HG03565 (cell line): ENCODE data around the gene TMEM174.

Source experiments
- ATAC-seq: cut with Tn5 transposase; IDR thresholded peaks from one replicate; pipeline ENCODE4 v1.9.1; 2021; ENCODE audit warnings: mild to moderate bottlenecking, moderate library complexity; ENCODE audit not compliant: unreplicated experiment

Gene TMEM174, protein sequence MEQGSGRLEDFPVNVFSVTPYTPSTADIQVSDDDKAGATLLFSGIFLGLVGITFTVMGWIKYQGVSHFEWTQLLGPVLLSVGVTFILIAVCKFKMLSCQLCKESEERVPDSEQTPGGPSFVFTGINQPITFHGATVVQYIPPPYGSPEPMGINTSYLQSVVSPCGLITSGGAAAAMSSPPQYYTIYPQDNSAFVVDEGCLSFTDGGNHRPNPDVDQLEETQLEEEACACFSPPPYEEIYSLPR

GRCh38 chr5:73172951-73173350, at the start of gene TMEM174:
Gene TMEM174, plus strand, starts transcription at chr5:73173193. Its CDS starts 51 bp downstream, at chr5:73173244.
- no peak for ATAC-seq

GRCh38 chr5:73125289-73125688, 47.7 kb upstream of the TMEM174 start:
- ATAC-seq, result no peak

DNA sequence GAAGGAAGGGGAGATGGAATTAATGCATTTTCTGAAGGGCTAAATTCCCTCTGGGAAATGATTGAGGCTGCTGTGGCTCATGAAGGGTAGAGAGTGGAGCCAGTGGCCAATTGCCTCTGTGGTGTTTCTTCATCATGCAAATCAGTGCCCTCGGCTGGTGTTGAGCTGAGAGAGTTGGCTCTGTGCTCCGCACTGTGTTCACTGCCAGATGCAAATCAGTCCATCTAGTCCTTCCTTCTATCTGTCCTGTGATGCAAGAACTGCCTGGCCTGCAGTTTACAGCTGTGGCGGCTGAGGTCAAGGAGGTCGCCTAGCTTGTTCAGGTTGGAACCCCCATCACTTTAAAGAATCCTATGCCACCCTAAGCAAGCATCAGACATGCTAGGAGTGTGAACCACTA, 46.6 kb upstream of the TMEM174 start:
- ATAC-seq, result no peak

GRCh38 chr5:73126957-73127356, 46.0 kb upstream of the TMEM174 start:
- no peak for ATAC-seq

- ATAC-seq, result no peak
Observed at GRCh38 chr5:73129143-73129542, 43.9 kb upstream of the TMEM174 start.

GRCh38 chr5:73130811-73131210, 42.2 kb upstream of the TMEM174 start:
- ATAC-seq, result no peak

DNA sequence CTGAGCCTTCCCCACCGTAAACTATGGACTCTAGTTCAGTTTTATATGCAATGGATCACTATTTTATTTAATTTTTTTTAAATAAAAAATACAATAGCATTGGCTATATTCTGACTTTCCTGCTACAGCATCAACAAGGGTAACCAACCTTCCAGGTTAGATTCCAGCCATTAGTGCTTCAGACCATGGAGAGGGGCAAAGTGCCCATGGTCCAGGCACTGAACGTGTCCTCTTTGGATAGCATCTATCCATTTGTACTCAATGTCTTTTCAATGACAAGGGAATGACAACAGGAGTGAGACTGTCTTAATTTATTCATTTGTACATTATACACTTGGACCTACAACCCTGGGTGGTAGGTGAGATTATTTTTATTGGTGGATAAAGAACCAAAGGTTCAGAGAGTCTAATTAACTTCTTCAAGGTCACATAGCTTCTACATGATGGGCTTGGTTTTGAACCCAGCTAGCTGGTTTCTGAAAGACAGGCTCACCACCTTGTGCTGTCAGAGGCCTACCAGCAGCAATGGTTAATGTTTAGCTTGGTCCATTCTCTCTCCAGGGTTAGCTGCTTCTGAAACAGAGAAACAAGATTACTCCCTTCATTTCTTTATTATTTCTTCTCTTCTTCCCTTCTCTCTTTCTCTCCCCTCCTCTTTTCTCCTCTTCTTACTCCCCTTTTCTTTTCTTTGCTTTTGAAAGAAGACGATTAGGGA, 41.1 kb upstream of the TMEM174 start:
- ATAC-seq, result no peak

- ATAC-seq, result no peak
Observed at GRCh38 chr5:73132759-73133158, 40.2 kb upstream of the TMEM174 start.

- ATAC-seq, result no peak
Observed at GRCh38 chr5:73135021-73135420, 38.0 kb upstream of the TMEM174 start.

DNA sequence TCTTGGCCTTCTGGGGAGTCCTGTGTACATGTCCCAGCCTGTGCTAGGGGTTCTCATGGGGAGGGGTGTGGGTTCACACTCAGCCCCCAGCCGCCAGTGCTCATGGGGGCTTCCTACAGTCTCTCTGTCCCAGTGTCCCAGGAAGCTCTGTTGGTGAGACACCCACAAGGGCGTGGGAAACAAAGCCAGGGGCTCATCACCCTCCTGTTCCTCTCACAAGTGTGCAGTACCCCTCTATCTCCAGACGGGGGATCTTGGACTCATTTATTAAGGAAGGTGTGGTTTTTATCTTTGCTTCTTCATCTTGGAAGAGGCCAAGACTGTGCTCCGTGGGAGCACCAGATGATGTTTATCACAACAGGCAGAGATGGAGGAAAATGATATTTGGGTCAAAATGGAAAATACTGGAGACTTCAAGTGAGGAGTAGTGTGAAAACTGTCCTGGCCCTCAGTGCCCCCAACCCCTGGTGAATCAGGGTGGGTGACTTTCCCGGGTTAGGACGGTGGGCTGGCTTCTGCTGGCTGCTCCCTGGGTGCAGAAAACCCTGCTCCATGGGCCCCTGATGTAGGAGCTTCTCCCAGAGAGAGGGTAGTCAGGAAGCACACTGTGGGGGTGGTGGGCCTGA, 37.5 kb upstream of the TMEM174 start:
- ATAC-seq, result no peak

DNA sequence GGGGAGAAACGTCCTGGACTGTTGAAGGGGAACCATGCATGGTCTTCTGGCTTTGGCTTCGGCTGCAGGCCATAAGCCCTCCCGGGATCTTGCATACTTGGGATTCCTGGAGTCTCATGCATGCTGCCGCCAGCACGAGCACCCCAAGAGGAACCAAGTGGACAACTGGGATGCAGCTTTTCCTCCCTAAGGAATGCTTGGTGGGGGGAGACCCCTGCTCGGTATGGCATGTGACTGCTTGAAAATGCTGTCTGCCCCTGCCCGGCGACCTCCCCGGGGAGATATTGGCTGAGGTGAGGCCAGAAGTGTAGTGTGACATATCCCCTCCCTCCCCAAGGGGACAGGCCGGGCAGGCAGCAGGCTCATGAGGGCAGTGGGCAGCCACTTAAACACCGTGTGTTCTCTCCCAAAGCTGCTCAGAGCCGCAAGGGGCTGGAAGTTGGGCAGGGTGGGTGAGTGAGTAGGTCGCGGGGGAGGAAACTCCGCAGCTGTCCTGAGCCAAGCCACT, 36.9 kb upstream of the TMEM174 start:
- ATAC-seq, result no peak

DNA sequence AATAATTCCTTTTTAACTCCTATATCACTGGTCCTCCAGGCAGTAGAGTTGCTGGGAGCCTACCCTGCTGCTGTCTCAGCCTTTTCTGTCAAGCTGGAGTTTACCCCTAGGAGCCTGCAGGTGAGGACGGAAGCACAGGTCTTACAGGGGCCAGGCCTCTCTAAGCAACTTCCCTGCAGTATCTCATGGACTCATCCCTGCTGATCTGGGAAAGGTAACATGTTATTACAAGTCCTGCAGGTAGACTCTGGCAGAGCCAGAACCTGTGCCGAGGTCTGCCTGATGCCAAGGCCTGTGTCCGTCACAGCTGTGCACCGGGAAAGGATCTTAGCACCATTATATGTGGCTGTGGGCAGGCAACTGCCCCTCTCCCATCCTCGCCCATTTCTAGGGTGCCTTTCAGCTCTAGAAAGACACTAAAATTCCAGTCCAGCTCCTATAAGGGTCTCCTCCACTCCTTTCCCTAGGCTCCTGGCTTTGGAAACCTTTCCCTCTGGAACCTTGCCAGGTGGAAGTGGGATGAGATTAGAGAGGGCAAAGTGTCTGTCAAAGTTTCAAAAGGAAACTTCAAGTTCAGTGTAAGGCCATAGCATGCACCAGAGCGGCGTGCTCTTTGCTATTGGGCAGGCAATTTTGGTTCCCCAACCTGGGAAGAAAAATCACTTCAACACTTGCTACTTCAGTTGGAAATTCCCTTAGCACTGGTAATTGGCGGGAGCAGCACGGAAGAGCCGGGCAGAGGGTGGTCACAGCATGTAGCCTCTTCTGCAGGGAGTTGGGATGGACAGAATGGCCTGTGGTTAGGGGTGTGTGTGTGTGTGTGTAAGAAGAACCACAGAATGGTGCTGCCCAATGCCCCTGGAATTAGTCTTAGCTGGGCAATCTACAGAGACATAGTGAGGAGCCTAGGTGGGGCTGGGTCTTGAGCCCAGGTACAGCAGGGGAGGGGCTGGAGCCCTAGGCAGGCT, 35.1 kb upstream of the TMEM174 start:
- no peak for ATAC-seq

DNA sequence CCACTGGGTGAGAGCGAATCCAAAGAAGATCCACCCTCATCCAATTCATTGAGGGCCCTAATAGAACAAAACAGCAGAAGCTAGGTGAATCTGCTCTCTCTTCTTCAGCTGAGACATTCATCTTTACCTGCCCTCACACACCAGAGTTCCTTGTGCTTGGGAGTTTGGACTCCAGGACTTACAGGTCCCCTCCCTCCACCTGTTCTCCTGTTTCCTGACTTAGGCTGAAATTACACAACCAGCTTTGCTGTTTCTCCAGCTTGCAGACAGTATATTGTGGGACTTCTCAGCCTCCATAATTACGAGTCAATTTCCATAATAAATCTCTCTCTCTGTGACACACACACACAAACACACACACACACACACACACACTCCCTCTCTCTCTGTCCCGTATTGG, 33.5 kb upstream of the TMEM174 start:
- no peak for ATAC-seq

- ATAC-seq, result no peak
Observed at GRCh38 chr5:73140801-73141200, 32.2 kb upstream of the TMEM174 start.

DNA sequence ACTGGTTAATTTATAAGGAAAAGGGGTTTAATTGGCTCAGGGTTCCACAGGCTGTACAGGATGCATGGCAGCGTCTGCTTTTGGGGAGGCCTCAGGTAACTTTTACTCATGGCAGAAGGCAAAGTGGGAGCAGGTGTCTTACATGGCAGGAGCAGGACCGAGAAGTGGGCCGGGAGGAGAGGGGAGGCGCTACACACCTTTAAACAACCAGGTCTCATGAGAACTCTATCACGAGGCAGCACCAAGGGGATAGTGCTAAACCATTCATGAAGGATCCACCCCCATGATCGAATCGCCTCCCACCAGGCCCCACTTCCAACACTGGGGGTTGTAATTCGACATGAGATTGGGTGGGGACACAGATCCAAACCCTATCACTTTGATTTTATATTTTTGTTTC, 31.0 kb upstream of the TMEM174 start:
- no peak for ATAC-seq

GRCh38 chr5:73143716-73144115, 29.3 kb upstream of the TMEM174 start:
- no peak for ATAC-seq

- ATAC-seq, result no peak
Observed at GRCh38 chr5:73149540-73149939, 23.5 kb upstream of the TMEM174 start.

- no peak for ATAC-seq
Observed at GRCh38 chr5:73150876-73151275, 22.1 kb upstream of the TMEM174 start.

DNA sequence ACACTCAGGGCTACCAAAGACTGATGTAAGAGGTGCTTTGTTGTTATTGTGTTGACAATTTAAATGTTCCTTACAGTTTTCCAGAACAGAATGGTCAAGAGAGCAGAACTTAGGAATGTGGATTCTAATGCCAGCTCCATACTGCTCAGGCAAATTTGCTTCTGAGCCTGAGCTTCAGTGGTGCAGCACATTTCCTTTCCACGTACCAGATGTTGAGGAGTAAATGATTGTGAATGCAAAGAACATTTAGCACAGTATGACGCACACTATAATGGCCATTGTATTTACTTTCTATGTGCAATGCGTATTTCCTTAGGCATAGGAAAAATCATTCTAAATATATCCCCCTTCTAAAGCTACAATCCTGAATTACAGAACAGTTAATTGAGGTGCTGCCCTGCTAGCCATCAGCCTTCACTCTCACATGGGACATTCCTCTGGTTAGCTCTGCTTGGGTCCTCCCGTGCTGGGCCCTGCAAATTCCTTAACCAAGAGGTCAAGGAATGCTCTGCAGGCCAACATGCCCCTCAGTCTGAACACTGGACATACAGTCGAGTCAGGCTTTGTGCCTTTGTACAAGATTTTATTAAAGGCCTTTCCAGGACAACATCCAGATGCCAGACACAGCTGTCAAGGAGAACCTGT, 21.1 kb upstream of the TMEM174 start:
- ATAC-seq, result no peak
